Femur (tissue), 1 donor: ENCODE data around the gene PRKAG1.

Source experiments
- DNase-seq: peaks from one replicate; pipeline ENCODE4 v3.0.0-alpha.2; 2017

PRKAG1 gene

DNA sequence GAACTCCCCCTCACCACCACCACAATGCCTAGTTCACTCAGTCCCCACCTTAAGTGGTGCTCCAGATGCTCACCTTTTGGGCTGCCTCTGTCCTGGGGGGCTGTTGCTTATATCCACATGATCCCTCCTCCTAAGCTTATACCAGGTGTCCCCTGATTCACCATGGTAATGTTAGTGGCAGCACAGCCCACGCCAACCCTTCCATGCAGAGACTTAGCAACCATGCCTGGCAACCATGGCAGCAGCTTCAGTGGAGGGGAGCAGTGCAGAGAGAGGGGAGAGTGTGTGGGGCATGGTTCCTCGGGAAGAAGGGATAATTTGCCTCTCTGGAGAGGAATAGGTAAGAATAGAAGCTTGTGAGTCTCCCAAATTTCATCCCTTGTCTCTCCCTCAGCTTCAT lies 18.2 kb downstream of the PRKAG1 start:
- no peak for DNase-seq

DNA sequence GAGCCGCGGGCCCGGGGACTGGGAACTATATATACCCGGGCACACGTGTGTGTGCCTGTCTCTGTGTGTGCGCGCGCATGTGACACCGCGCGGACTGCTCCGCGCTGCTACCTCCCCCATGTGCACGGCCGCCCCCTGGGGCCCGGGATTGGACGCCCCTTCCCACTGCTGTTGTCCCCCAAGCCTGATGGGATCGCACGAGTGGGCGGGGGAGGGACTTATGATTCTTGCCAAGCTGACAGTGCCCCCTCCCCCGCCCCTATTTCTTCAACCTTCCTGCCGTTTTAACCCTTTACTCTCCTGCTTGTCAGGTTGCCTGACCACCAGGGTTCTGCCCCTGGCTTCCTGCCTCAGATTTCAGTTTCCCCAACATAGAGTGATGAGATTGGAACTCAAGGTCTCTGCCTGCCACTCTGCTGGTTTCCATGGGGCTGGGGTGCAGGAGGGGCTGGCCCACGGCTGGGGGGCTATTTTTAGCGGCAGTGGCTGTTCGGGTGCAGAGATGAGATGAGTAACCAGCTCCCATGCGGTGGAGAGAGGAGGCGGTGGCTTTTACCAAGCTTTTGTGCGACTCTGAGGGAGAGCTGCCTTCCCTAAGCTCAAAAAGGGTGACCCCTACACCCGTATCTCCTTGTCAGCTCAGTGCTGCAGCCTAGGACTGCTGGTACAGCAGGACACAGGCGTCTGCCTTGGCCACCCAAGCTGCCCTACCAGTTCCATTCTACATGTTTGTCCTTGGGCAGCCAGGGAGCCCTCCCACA lies 19.0 kb downstream of the PRKAG1 start, which contains the start of gene DDN:
Gene DDN, minus strand, starts transcription at position 5 of the 761 bp plus-strand sequence. CDS start 88 bp downstream, outside the sequence.
- peak; percentile 68 for DNase-seq

DNA sequence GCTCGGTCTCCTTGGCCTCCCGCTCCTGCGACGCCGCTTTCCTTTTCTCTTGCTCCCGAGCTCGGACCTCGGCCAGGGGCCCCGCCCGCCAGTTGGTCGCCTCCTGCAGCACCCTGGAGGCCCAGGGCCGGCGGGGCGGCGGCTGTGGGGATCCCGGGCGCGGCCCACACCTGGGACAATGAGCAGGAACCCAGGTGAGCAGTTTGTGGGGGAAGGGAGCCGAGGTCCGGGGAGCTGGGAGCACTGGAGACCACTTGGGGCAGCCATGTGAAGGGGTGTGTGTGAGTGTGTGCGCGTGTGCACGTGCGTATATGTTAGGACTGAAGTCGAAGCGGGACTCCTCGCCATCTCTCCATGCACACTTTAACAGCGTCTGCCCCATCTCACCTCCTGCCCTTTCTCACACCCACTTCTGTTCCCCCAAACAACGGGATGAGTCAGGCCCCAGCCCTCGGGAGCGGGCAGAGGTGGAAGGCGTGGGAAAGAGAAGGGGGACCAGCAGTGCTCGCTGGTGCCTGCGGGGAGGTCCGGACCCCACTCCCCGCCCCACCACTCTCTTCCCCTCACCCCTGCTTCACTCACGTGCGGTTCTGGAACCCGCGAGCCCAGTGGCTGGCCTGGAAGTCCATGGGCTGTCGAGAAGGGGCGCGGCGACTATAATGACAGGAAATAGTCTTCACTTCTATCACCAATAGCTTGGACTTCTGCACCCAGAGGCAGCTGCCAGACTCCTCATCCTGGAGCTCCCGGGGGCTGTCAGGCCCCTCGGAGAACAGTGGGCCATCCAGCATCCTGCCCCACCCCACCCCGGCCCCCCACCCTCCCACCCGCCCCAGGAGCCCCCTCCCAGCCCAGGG lies 19.9 kb downstream of the PRKAG1 start:
- DNase-seq: peak; percentile 58

DNA sequence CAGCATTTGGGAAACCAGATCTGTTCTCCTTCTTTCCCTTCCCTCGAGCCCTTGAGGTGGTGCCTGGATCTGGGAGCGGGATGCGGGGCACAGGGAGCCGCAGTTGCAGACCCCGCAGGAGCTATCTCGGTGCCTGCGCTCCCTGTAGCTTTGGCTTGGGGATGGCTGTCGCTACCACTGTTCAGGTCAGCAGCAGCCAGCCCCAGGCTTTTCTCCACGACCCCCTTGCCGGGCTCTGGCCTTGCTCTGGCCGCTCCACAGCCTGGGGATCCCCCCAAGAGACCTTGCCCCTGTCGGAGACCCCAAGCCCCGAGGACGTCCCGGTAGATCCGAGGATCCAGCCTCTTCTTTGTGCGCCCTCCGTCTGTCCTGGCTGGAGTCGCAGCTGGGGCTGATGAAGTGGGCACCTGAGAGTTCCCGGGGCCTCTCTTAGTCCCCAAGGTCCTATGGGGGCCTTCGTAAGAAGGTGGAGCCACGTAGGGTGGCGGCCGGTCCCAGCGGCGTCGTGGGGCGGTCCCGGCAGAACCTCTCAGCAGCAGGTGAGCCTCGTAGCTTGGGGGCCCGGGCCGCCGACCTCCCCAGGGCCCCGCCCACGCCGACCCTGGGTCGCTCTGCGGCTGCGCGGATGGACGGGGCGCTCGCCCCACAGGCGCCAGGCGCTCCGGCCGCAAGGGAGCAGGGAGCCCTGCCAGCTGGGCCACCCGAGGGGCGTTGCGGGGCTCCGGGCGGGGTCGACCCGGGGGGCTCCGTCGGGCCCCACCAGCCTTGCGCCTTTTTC lies 20.7 kb downstream of the PRKAG1 start:
- DNase-seq: no peak

DNA sequence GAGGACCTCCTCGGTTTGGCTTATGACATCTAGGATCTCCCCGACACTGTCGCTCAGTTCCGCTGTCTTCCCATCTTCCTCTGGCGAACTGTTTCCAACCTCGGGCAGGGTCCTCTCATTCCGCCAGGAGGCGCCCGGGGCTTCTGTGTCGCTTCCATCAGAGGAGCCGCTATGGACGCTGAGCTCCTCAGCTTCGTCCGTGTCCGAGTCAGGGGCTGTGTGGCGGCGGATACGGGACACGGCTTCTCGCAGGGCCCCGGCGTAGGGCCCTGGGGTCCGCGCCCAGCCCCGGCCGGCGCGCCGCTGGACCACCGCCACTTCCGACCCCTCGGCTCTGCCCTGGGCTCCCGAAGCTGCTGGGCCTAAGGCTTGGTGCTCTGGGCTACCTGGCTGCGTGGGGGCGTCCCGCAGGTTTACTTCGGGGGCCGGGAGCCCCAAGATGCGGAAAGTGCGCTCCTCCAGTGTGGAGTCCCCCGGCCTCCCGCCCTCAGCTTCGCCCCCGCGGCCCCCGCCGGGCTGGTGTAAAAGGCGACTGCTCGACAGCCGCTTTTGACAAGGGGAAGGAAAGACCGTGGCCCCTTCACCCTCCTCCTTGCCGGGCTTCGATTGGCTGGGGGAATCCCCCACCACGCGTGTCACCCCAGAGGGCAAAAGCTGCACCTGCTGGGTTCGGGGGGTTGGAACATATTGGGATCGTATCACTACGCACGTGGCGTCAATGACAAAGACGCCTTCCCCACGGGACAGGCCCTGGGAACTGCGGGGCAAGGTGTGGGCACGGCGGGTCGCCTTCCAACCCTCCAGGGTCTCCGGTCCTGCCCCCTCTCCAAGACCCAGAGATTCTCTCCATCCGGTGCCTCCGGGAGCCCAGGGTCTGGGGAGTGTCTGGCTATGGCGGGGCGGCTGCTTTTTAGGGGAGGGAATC lies 21.5 kb downstream of the PRKAG1 start:
- DNase-seq: peak; percentile 86

DNA sequence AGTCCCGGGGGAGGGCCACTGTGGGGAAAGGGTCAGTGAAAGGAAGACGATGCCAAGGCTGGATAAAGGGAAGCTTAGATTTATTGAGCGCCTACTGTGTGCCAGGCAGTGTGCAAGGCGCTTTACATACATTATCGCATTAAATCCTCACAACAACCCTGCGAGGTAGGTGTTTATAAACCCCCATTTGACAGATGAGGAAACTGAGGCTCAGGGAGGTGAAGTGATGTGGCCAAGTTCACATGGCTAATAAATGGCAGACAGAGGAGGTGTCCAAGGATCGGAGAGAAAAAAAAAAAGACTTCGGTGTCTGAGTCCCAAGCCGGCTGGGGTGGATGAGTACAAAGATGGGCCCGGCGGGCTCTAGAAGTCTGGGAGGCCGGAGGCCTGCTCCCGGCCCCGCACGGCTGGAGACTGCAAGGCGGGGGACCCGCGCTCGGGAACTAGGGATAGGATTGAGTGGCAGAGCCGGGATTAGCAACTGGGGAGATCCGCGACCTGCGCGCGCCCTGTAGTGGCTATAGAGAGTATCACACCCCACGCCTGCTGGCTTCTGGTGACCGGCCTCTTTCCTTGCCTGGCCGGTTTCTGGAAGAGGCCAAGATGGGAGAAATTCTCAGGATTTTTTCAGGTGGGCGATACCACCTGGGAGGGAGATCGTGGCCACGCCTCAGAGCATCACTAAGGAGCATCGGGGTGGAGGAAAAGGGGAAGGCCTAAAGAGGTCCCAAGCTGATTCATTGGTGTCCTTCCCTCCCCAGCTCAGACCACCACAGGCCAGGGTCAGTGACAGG lies 23.3 kb downstream of the PRKAG1 start:
- peak; percentile 91 for DNase-seq

DNA sequence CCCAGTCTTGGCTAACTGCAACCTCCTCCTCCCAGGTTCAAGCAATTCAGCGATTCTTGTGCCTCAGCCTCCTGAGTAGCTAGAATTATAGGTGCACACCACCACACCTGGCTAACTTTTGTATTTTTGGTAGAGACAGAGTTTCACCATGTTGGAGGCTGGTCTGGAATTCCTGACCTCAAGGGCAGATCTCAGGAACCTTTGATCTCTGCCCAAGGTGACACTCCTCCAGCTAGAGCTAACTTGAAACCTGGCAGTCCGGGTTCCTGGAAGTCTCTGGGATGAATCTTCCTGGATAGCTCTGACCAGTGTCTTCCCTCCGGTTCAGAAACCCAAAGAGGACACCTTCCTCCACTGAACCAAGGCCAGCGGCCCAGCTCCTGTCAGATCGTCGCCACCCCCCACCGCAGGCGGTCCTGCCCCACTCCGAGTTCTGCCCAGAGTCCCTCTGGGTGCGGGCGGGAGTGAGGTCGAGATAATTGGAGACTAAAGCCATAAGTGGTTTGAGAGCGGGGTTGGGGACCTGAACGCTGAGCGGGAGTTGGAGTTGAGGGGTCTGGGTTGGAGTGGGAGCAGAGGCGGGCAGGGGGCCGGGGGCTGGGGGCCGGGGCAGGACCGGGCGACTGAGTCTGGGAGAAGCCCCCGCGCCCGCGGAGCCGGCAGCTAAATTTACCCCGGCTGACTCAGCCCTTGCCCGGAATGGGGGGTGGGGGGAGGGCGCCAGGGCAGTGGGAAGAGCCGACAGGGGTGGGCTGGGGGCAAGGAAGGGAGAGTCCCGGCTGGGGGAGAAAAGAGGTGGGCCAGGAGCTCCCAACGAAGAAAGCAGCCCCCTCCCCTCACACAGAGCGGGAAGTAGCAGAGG lies 24.1 kb downstream of the PRKAG1 start:
- no peak for DNase-seq

DNA sequence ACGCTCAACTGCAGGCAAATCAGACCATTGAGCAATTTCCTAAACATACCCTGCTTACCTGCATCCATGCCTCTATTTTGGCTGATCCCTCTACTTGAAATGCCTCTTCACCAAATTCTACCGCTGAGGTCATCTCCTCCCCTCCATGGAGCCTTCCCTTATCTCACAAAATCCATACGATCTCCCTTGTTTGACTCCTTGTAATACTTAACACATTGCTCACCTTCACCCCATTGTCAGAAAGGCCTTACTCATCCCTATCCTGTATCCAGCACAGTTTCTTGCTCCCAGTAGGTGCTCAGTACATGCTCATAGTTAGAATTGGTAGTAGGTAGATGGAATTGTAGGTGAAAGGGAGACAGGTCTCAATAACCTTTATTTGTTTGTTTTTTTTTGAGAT lies 24.8 kb downstream of the PRKAG1 start:
- DNase-seq: no peak

DNA sequence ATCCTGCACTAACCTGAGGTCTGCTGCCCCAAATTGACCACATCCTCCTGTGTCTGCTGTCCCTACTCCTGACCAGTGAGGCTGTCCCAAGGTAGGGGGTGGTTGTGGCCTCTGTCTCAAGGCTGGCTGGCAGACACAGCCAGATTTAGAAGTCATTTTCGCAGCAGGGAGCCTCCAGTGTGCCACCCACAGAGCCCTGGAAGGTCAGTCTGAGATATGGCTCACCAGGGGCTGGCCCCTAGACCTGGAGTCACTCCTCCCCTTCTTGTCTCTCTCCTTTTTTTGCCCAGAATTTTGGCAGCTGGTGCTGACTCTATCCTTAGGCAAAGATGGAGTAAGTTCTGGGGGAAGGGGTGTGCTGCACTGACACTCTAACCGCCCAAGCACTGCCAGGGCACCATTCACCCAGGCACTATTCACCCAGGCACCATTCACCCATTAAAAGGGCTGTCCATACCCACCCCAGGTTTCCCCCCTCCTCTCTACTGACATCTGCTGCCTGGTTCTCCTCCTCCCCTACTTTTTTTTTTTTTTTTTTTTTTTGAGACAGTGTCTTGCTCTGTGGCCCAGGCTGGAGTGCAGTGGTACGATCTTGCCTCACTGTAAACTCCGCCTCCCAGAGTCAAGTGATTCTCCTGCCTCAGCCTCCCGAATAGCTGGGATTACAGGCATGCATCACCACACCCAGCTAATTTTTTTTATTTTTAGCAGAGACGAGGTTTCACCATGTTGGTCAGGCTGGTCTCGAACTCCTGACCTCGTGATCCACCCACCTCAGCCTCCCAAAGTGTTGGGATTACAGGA lies 27.1 kb downstream of the PRKAG1 start:
- DNase-seq: no peak

DNA sequence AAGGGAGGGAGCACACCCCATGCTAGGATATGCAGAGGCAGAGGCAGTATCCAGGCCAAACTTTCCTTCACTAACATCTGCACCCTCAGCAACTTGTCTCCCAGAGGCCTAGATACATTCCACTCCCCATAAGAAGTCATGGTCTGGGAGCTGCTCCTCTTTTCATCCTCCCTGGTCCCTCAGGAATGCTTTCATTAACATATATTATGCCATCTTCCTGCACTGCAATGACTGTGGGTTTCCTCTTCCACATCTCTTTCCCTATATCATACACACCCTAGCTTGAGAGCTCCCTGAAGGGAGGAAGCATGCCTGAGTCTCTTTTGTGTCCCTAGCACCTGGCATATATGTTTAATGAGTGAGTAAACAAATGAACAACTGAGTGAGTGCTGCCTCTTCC lies 28.0 kb downstream of the PRKAG1 start:
- no peak for DNase-seq

DNA sequence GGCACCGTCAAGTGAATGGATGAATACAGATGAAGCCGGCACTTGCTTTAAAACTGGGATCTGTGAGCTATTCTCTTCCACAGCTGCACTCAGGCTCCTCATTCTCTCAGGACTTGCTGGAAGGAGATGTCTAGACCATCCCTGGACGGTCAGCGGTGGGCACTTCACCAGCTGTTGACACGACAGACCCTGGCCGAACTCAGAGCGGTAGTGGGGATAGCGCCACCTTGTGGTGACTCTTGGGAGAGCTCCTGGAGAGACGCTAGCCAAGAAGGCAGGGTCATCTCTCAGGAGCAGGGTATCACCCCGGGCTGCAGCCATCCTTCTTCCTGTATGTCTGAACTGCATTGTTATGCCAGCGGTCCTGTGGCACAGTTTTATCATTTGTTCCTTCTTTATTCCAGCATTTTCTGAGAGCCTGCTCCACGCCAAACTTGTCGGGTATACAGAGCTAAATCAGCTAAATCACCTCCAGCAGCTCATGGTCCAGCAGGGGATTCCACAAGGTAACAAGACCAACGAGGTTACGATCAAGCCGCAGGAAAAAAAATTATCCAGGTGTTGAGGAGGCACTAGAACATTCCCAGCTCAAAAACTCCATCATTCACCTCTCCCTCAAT lies 30.4 kb downstream of the PRKAG1 start:
- peak; percentile 74 for DNase-seq

DNA sequence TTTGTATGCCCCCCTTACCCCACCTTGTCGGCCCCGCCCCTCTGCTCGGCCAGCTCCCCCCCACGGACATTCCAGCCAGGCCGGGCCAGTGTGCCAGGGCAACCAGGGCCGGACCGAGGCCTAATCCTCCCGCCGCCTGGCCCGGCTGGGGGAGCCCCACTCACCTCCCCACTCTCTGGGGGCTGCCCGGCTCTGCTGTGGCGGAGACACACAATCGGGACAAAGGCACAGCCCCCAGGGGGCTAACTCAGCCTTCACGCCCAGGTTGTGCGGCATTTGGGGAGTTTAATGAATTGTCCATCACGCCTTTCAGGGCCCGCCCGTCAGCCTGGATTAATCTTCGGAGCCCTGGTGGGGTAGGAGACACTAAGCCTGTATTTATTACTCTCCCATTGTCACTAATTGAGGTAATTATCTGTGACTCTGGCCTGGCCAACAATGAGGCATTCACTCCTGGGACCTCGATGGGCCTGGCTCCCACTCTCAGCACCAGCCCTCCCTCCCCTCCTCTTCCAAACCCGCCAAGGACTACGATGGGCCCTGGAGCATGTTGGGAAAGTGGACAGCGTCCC lies 31.8 kb downstream of the PRKAG1 start:
- DNase-seq: no peak

DNA sequence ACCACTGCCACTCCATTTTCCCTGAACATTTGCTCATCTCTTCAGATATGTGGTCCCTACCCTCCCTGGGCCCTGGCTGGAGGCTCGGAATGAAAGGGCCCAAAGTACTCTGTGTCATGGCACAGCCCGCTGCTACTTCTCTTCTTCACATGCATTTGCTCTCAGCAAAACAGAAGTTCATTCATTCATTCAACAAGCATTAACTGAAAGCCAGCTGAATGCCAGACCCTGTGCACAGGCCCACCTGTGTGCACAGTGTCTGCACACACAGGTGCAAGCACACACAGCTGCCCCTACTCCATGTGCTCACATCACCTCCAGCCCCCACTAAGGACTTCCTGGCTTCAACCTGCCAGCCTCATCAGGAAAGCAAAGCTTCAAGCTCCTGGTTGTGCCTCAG lies 32.7 kb downstream of the PRKAG1 start:
- DNase-seq: no peak

DNA sequence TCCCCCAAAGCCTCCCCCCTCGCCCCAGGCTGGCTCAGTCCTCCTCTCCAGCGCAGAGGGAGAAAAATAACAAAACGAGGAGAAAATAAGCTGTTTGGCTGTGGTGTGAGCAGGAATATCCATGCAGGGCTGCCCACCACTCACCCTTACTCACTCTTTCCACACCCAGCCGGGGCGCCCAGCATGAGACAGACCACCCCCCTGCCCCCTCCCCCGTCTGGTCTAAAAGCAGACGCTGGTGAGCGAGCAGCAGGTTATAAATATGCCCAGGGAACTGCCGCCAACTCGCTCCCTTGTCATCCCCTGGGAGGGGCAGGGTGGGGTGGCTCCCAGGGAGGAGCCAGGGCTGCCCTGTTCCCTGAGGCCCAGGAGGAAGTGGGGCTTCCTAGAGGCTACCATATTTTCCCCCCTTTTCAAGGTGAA lies 33.1 kb downstream of the PRKAG1 start:
- peak; percentile 65 for DNase-seq

DNA sequence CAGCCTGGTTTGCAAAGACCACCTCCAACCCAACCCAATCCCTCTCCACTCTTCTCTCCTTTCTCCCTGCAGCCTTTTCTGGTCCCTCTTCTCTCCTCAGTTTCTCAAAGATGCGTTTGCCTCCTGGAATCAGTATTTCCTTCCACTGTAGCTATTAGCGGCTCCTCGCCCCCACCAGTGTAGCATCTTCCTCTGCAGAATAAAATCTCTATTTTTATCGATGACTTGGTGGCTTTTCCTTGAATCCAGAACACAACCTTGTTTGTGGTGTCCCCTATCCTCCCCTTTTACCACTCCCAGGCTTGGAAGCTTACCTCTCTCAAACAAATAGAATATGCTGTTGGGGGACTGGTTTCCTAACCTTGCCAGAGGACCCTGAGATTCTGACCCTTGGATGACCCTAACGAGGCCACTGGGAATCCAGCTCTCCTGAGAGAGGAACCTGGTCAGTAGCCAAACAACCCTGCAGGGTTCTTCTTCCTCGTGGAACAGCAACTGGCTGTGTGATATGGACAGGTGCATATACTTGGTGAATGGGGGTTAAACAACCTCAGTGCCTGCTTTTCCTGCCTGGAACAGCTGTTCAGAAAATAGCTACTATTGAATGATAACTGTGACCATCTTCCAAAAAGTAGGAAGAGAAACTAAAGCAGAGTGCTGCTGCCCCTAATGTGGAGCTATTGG lies 36.0 kb downstream of the PRKAG1 start:
- DNase-seq: no peak

DNA sequence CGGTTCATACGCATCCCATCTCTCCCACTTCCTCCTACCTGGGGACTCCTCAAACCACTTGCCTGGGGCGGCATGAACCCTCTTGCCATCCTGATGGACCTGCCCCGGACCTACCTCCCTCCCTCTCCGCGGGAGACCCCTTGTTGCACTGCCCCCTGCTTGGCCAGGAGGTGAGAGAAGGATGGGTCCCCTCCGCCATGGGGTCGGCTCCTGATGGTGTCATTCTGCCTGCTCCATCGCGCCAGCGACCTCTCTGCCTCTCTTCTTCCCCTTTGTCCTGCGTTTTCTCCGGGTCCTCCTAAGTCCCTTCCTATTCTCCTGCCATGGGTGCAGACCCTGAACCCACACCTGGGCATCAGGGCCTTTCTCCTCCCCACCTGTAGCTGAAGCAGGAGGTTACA lies 36.8 kb downstream of the PRKAG1 start:
- no peak for DNase-seq

DNA sequence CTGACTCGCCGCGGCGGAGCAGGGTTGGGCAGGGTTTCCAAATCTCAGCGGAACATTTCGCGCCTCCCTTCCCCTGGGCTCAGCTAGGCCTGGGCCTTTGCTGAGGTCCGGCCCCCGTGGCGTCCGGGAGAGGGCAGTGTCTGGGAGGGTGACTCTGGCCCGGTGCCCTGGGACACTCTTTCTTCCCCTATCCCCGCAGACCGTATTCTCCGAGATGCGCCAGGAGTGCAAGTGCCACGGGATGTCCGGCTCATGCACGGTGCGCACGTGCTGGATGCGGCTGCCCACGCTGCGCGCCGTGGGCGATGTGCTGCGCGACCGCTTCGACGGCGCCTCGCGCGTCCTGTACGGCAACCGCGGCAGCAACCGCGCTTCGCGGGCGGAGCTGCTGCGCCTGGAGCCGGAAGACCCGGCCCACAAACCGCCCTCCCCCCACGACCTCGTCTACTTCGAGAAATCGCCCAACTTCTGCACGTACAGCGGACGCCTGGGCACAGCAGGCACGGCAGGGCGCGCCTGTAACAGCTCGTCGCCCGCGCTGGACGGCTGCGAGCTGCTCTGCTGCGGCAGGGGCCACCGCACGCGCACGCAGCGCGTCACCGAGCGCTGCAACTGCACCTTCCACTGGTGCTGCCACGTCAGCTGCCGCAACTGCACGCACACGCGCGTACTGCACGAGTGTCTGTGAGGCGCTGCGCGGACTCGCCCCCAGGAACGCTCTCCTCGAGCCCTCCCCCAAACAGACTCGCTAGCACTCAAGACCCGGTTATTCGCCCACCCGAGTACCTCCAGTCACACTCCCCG lies 37.4 kb downstream of the PRKAG1 start:
- DNase-seq: no peak
